ENCODE data around the gene RASSF3. TPM values are rescaled to one million over a fixed set of nuclear protein-coding genes. Genes with fewer than 3 reads are reported as not detected.
A peak's percentile ranks its signal among the peaks of the same experiment; 100 is the strongest.

RASSF3 gene
- total and polyA plus RNA-seq, 10 of the 15 experiments (the other 5 are each of a cell fraction or from before 2014, with no cell fraction given), result 6.9 to 62.4 (median 30.3) TPM

DNA sequence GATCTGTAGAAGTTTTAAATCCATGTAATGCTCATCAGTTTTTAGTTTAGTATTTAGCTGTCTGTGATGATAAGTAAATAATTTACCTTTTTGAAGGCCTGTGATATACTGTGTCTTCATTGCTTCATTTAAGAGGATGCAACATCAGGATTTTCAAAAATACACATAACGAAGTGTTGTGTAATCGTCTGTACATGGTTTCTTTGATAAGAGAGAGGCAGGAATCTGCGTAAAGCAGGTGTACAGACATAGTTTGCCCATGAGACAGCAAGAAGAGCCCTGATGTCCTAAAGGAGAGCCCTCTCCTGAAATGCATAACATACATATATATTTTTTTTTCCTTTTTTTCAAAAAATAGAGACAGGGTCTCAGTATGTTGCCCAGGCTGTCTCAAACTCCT is 44.8 kb downstream of the RASSF3 start (continued):
- TF ChIP-seq MYC (IDR thresholded peaks at IDR 0.05; ENCODE audit: insufficient read depth, insufficient read length, insufficient replicate concordance, low read length, severe bottlenecking), result no peak

DNA sequence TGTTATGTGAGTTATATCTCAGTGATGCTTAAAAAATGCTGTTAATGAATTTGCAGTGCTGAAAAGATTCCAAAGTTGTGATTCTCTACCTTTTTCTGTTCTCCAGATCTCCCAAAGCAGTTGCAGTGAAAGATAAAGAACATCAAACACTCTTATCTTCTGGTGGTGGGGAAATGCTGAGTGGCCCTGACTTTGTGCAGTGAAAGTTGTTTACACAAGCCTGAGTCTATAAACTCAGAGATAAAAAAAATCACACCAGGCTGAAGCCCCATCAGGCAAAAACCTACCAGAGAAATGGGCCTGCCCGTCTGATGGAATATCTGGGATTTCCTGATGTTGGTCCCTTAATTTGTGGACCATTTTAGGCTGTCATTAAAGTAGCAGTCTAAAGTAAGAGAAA is 46.1 kb downstream of the RASSF3 start:
- ChIA-PET CTCF (interaction anchor here (0.5 kb wide), 1 partner anchor 51 kb away, joined by 5 read pairs; no protein-coding TSS in a partner anchor), SMC1A (ENCODE audit: uncharacterized antibody, unreplicated experiment) (no interaction called here), RAD21 (ENCODE audit: unreplicated experiment) (no interaction called here), POLR2A (interaction anchor here (1.0 kb wide), 1 partner anchor 28 kb away, joined by 3 read pairs; no protein-coding TSS in a partner anchor)
- ATAC-seq (no peak), DNase-seq (ENCODE audit: low read depth, low spot score) (no peak), FAIRE-seq (no peak)
- peaks cover 31% of the 10 kb centered on the region for H3K4me1 ChIP-seq (ENCODE audit: control insufficient read depth, insufficient read depth, low read length)
- H3K27me3 ChIP-seq (replicated peaks in 1 of 2; ENCODE audit: control insufficient read depth in 2 of 2, insufficient read depth in 2 of 2, low read length in 1 of 2), result no peaks in the 10 kb centered on the region
- BruUV-seq (replicated peaks), result TSS peak; percentile 31
- no peak overlapping the region for H3K4me2 ChIP-seq (ENCODE audit: control insufficient read depth, insufficient read depth)
- intact Hi-C loops (cut with micrococcal nuclease; ENCODE audit: unreplicated experiment), result no loop called here
- H3K27ac ChIP-seq (ENCODE audit: control insufficient read depth, insufficient read depth), result no peak overlapping the region
- no peaks in the 10 kb centered on the region; the same call in 2 of the 3 replicates for H3K9me3 ChIP-seq (replicated peaks; ENCODE audit: control insufficient read depth, insufficient read depth, low read length)
- peaks cover 82% of the 10 kb centered on the region for H3K79me2 ChIP-seq (ENCODE audit: control insufficient read depth, insufficient read depth, low read length)
- no peak overlapping the region for H2AFZ ChIP-seq (ENCODE audit: control insufficient read depth, low read depth, low read length)
- 25% methylated on average over 1 of the region's 1 CpG for WGBS (ENCODE audit: insufficient coverage, insufficient replicate concordance, low lambda C conversion rate, missing lambda C conversion rate)
- peaks cover 0 to 4% of the 10 kb centered on the region in 2 experiments; a peak in 2 of 4 replicates for H3K36me3 ChIP-seq (ENCODE audit: control insufficient read depth in 2 of 2, insufficient read depth in 2 of 2, low read length in 1 of 2)
- in situ Hi-C loops (cut with MboI), result no loop called here
- no peak overlapping the region for H3K9ac ChIP-seq (ENCODE audit: control insufficient read depth, insufficient read depth, low read length)
- no peak overlapping the region for H3K4me3 ChIP-seq
- H4K20me1 ChIP-seq (ENCODE audit: control insufficient read depth, insufficient read depth), result no peaks in the 10 kb centered on the region
- TF ChIP-seq, protein P1, sequence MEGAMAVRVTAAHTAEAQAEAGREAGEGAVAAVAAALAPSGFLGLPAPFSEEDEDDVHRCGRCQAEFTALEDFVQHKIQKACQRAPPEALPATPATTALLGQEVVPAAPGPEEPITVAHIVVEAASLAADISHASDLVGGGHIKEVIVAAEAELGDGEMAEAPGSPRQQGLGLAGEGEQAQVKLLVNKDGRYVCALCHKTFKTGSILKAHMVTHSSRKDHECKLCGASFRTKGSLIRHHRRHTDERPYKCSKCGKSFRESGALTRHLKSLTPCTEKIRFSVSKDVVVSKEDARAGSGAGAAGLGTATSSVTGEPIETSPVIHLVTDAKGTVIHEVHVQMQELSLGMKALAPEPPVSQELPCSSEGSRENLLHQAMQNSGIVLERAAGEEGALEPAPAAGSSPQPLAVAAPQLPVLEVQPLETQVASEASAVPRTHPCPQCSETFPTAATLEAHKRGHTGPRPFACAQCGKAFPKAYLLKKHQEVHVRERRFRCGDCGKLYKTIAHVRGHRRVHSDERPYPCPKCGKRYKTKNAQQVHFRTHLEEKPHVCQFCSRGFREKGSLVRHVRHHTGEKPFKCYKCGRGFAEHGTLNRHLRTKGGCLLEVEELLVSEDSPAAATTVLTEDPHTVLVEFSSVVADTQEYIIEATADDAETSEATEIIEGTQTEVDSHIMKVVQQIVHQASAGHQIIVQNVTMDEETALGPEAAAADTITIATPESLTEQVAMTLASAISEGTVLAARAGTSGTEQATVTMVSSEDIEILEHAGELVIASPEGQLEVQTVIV (IDR thresholded peaks at IDR 0.05; ENCODE audit: borderline replicate concordance, partially characterized antibody), result no peak
- TF ChIP-seq ZNF24 (IDR thresholded peaks at IDR 0.05), result no peak
- no peak for TF ChIP-seq ZNF207 (IDR thresholded peaks at IDR 0.05; ENCODE audit: borderline replicate concordance)
- no peak for TF ChIP-seq TAF1 (IDR thresholded peaks at IDR 0.05; ENCODE audit: borderline replicate concordance, low read depth, low read length)
- TF ChIP-seq ZNF592 (IDR thresholded peaks at IDR 0.05), result no peak
- TF ChIP-seq SUPT20H (IDR thresholded peaks at IDR 0.05; ENCODE audit: borderline replicate concordance, control insufficient read depth, low read depth, low read length), result no peak
- TF ChIP-seq IRF3 (IDR thresholded peaks at IDR 0.05), result no peak
- TF ChIP-seq, protein P2, sequence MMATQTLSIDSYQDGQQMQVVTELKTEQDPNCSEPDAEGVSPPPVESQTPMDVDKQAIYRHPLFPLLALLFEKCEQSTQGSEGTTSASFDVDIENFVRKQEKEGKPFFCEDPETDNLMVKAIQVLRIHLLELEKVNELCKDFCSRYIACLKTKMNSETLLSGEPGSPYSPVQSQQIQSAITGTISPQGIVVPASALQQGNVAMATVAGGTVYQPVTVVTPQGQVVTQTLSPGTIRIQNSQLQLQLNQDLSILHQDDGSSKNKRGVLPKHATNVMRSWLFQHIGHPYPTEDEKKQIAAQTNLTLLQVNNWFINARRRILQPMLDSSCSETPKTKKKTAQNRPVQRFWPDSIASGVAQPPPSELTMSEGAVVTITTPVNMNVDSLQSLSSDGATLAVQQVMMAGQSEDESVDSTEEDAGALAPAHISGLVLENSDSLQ (IDR thresholded peaks at IDR 0.05), result no peak
- TF ChIP-seq BHLHE40 (IDR thresholded peaks at IDR 0.05; ENCODE audit: borderline replicate concordance in 1 of 2, low read depth in 2 of 2, low read length in 1 of 2), result no peak
- TF ChIP-seq PML (IDR thresholded peaks at IDR 0.05; ENCODE audit: low read length), result no peak
- TF ChIP-seq ZBED1 (IDR thresholded peaks at IDR 0.05; ENCODE audit: borderline replicate concordance), result no peak
- TF ChIP-seq CBX3 (IDR thresholded peaks at IDR 0.05; ENCODE audit: borderline replicate concordance, low read depth), result no peak
- no peak for TF ChIP-seq IKZF1 (conservative IDR thresholded peaks at IDR 0.05)
